GM18858 (cell line): Measurements from ENCODE around the gene LEO1.
"Not testable (repeated sequence)": the region's sequence is repeated elsewhere in the genome, so short reads cannot be mapped to it uniquely, and the experiment has no call there.

Experiments used
- ATAC-seq: cut with Tn5 transposase; IDR thresholded peaks from one replicate; pipeline ENCODE4 v1.9.1; 2021; ENCODE audit not compliant: unreplicated experiment

LEO1 gene

GRCh38 chr15:52004806-52005205 is 33.2 kb upstream of the LEO1 start:
- ATAC-seq, result no peak

DNA sequence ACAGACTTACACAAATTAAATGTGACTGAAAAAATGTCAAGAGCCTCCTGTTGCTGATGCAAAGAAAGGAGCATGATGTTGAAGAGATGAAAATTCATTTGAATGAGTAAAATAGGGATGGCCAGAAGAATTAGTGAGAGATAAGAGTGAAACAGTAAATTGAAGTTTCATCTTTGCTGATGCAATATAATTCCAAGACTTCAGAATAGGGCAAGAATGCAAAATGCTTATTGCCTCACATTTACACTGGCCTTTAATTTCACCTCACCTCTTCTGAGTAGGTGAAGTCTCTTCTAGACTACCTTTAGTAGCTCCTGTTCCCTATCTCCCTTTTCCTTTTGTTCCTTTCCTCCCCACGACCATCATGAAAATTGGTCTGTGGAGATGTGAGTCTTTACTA is 32.1 kb upstream of the LEO1 start:
- ATAC-seq, result no peak

DNA sequence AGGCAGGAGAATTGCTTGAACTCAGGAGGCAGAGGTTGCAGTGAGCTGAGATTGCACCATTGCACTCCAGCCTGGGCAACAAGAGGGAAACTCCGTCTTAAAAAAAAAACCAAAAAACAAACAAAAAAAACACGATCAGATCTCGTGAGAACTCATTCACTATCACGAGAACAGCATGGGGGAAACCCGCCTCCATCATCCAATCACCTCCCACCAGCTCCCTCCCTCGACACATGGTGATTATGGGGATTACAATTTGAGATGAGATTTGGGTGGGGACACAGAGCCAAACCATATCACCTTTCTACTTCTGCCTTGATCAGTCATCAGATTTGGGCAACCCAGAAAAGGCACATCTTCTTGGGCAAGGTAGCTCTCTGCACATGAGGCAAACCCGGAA is 31.5 kb upstream of the LEO1 start:
- not testable (repeated sequence) for ATAC-seq

DNA sequence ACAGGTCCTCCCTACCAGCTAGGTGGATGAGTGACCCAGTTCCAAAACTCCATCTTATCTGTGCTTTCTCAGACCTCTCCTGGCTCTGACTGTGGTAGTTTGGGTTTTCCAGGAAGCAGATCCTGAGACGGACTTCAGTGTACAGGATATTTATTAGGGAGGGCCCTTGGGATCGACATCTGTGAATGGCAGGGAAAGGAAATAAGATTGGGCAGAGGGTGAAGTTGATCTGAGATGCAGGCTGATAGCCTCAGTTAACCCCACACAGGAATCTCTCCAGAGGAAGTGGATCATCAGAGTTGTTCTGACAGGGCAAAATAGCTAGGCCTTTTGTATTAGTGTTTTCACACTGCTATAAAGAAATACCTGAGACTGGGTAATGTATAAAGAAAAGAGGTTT is 30.8 kb upstream of the LEO1 start:
- no peak for ATAC-seq

- ATAC-seq, result no peak
Observed at GRCh38 chr15:51992953-51993352, 21.4 kb upstream of the LEO1 start.

DNA sequence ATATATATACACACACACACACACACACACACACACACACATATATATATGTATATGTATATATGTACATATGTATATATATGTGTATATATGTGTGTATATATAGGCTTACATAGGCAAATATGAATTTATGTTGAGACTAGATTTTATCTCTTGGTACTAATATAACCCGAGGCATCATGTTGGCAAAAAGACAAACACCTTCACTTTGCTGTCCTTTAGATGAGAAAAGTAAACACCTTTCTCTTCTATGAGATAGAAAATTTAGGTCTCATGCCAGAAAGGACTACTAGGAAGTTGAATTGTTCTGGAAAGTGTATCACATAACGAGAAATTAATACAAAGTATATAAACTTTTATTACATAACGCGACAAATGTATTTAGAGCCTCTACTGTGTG is 19.6 kb upstream of the LEO1 start:
- no peak for ATAC-seq

- ATAC-seq, result no peak
Observed at GRCh38 chr15:51982770-51983103, 11.2 kb upstream of the LEO1 start.

DNA sequence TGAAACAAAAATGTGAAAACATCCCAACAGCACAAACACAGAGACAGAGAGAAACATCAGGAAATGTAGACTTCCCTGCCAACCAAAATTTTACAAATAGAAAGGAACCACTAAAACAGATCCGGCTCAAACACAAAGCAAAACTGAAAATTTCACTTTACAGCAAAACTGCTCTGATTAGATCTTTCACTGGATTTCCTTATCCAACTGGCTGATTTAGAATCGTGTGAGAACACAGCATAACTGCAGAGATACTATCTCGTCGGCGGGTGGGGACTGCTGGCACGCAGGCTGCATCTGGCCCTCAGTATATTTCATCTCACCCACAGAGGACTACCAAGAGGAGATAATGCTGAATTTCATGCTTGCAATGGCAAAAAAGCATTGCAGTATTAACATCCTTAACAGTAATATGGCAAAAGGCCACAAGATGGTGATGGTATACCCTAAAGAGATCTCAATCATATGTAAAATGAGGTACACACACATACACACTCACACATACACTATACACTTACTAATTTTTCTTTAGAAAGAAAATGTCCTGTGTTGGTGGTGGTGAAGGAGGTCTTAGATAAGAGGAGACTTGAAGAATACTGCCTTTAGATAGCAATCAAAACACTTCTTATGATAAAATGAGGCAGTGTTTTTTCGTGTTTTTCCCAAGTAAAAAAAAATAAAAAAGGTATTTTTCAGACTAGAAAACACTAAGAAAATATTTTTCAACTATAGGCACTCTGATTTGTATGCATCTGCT is 10.6 kb upstream of the LEO1 start:
- peak; percentile 90 for ATAC-seq

- ATAC-seq, result no peak
Observed at GRCh38 chr15:51973775-51974174, 2.2 kb upstream of the LEO1 start.

- no peak for ATAC-seq
Observed at GRCh38 chr15:51973220-51973619, 1.6 kb upstream of the LEO1 start.

GRCh38 chr15:51971032-51971374 is 575 bp downstream of the LEO1 start:
- peak; percentile 5 for ATAC-seq

DNA sequence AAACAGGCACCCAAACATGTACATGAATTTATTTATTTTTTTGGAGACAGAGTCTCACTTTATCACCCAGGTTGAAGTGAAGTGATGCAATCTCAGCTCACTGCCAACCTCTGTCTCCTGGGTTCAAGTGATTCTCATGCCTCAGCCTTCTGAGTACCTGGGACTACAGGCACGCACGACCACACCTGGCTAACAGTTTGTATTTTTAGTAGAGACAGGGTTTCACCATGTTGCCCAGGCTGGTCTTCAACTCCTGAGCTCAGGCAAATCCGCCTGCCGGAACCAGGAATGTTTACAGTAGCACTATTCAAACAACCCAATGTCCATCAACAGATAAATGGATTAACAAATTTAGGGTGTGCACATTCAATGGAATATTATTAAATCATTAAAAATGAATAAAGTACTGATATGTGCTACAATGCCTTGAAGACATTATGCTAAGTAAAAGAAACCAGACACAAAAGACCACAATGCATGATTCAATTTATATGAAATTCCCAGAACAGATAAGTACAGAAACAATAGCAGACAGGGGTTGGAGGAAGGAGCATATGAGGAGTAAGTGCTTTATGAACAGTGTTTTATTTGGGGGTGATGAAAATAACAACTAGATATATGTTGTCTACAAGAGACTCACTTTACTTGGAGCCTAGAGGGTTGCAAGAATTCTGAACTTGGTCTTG is 1.3 kb downstream of the LEO1 start:
- no peak for ATAC-seq

GRCh38 chr15:51969728-51970127 is 1.9 kb downstream of the LEO1 start:
- ATAC-seq, result no peak

DNA sequence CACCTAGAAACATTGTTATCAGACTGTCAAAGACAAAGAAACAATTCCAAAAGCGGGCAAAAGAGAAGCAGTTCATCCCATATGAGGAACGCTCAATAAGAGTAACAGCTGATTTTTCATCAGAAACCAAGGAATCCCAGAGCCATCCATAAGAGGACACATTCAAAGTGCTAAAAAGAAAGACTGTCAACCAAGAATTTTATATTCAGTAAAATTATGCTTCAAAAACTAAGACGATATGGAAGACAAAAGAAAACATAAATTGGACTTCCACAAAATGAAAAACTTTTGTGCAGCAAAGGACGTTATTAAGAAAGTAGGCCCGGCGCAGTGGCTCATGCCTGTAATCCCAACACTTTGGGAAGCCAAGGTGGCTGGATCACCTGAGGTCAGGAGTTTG is 4.0 kb downstream of the LEO1 start:
- ATAC-seq, result no peak

GRCh38 chr15:51966192-51966591 is 5.4 kb downstream of the LEO1 start:
- no peak for ATAC-seq

- ATAC-seq, result no peak
Observed at GRCh38 chr15:51965691-51966090, 5.9 kb downstream of the LEO1 start.

DNA sequence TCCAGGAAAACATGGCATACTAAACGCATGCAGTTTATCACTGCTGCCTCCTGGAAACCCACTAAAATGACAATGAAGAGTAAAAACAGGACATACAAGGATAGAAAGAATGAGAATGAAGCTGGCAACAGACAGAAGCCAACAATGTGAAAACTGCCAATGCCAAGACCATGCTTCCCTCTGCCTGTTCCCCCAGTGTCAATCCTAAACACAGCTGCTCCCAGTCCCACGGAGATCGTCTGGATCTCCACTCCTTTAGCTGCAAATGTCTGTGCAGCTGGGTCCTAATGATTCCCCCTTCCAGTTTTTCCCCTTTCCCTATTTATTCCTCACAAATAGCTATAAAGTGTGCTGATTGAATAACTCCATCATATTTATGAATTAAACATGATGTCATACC is 16.1 kb downstream of the LEO1 start:
- no peak for ATAC-seq

GRCh38 chr15:51952805-51953204 is 18.8 kb downstream of the LEO1 start:
- no peak for ATAC-seq

DNA sequence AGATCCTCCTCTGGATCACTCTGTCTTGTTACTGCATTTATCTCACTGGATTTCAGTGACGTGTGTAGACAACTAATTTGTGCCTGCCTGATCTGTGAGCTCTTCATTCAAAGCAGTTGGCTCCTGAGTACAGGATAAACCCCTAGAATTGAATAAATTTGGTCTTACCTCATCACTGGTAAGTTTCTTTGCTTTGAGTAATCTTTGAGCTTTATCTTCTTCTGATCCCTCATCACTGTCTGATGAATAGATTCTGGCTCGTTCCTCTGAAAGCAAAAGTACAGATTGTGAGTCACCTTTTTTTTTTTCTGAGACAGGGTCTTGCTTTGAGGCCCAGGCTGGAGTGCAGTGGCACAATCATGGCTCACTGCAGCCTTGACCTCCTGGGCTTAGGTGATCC is 24.5 kb downstream of the LEO1 start:
- no peak for ATAC-seq

DNA sequence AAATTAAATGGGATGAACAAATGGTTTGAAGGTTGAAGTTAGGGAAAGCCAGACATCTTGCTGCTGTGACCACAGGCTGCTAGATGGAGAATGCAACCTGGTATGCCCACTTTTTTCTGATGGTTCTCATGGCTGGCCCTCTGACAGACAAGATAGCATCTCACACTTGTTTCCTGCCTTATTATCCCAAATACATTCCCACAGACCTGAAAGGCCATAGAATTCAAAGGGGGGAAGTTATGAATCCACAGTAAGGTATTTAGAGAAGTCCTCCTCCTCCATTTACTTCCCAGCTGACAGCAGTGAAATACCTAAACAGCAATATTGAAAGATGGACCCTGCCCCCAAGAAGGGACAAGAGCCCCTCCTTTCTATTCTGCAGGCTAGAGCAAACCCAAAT is 32.4 kb downstream of the LEO1 start:
- ATAC-seq, result no peak

DNA sequence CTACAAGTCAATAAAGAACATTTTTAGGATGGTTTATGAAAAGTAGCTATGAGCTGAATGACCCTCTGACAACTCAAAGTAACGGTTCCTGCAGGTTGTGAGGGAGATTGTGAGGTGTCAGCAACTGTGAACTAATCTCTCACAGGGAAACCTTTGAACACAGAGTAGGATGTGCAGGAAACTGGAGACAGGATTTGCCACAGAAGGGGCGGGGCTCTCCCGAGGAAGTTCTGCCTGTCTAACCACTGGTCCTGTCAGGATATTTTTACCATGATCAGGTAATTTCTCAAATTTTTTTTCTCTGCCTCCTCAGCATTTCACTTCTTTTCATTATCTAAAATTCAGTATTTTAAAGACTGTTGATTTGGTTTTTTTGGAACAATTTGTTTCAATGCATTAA is 33.3 kb downstream of the LEO1 start:
- ATAC-seq, result no peak

DNA sequence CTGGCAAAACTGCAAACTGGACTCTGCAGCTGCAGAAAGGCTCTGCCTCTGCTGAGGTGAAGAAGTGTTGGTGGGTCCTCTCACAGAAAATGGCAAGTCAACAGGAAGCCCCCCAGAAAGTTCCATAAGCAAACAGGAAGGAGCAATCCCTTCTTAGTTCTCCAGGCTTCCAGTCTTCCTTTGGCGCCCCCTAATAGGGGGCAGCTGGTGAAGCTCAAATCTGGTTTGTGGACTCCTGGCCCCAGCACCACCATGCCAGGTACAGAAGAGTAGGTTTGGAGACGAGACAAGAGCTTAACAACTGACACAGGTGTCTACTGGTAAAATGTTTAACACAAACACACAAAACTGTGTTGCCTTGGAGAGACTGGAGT is 35.5 kb downstream of the LEO1 start:
- ATAC-seq, result no peak

DNA sequence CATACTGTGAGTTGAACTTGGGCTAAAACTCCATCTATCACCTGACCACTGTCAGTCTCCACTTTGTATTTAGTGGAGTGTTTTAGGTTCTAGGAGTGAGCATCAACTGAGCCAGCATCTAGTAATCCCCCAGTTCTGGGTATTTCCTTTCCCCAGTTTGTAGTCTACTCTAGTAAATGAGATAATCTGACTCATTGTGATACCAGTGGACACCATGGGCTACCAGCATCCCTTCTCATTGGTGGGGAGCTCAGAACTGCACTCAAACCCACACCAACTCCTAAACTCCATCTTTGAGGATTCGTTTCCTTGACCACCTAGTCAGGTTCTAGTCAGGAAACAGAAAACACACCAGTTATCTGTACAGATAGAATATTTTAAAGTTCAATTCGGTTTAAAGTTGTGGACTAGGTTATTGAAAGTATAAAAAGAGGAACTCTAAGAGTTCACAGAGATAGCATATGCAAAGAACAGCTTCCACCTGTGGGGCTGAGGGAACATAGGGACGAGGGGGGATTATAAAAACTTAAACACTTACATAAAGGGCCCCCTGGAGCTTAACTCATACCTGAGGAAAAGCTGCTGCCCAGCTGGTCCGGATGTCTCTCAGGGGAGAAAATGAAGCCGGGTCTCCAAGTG is 36.0 kb downstream of the LEO1 start:
- ATAC-seq, result peak; percentile 94
